HepG2 (cell line): ENCODE data around the gene UCKL1. TPM values are rescaled to one million over a fixed set of nuclear protein-coding genes. Genes with fewer than 3 reads are reported as not detected.

Source experiments
- ATRX ChIP-seq: sonication (generic); formaldehyde crosslinking; IDR thresholded peaks from 2 replicates; pipeline ENCODE4 v1.4.0; 2020; ENCODE audit warnings: missing genetic modification reagents, borderline replicate concordance
- DMTF1 ChIP-seq: sonication (generic); formaldehyde crosslinking; IDR thresholded peaks from 2 replicates; pipeline ENCODE4 v1.4.0; 2020; ENCODE audit warnings: mild to moderate bottlenecking, missing genetic modification reagents
- FOXA1 ChIP-seq, 2 experiments: fragments of 450-650 bp in 1 of 2; sonication (generic) in 1 of 2; formaldehyde crosslinking in 1 of 2; IDR thresholded peaks; 2 replicates each; pipeline versions ENCODE4 v1.4.0 to v1.6.1; 2016 to 2020; ENCODE audit warnings: missing genetic modification reagents in 1 of 2
- GMEB1 ChIP-seq: sonication (generic); formaldehyde crosslinking; IDR thresholded peaks from 2 replicates; pipeline ENCODE4 v1.5.1; 2020; ENCODE audit warnings: missing genetic modification reagents, mild to moderate bottlenecking, borderline replicate concordance
- HOXD1 ChIP-seq: sonication (generic); formaldehyde crosslinking; IDR thresholded peaks from 2 replicates; pipeline ENCODE4 v1.5.0; 2020; ENCODE audit warnings: missing genetic modification reagents
- PHF8 ChIP-seq: sonication (generic); formaldehyde crosslinking; IDR thresholded peaks from 2 replicates; pipeline ENCODE4 v1.5.0; 2020; ENCODE audit warnings: missing genetic modification reagents
- POGZ ChIP-seq: sonication (generic); formaldehyde crosslinking; IDR thresholded peaks from 2 replicates; pipeline ENCODE4 v1.4.0; 2020; ENCODE audit warnings: mild to moderate bottlenecking, missing genetic modification reagents
- RBM22 ChIP-seq: fragments of 200-400 bp; formaldehyde crosslinking; optimal IDR thresholded peaks from 2 replicates; pipeline ENCODE3; 2017; ENCODE audit warnings: mild to moderate bottlenecking, low read length, moderate library complexity
- SCMH1 ChIP-seq: sonication (generic); formaldehyde crosslinking; IDR thresholded peaks from 2 replicates; pipeline ENCODE4 v1.9.0; 2021; ENCODE audit warnings: missing genetic modification reagents, mild to moderate bottlenecking, borderline replicate concordance
- SP5 ChIP-seq: IDR thresholded peaks from 2 replicates; pipeline ENCODE4 v1.6.1; 2016; ENCODE audit warnings: low read depth, borderline replicate concordance
- SRY ChIP-seq: sonication (generic); formaldehyde crosslinking; IDR thresholded peaks from 2 replicates; pipeline ENCODE4 v1.8.0; 2022; ENCODE audit warnings: mild to moderate bottlenecking, missing genetic modification reagents
- ZBTB26 ChIP-seq: IDR thresholded peaks from 2 replicates; pipeline ENCODE4 v1.6.1; 2016; ENCODE audit warnings: missing compliant biosample characterization, missing genetic modification reagents, borderline replicate concordance
- ZBTB39 ChIP-seq: sonication (generic); formaldehyde crosslinking; IDR thresholded peaks from 2 replicates; pipeline ENCODE4 v1.5.0; 2020; ENCODE audit warnings: missing genetic modification reagents
- ZNF543 ChIP-seq: sonication (generic); formaldehyde crosslinking; IDR thresholded peaks from 2 replicates; pipeline ENCODE4 v1.4.0; 2020; ENCODE audit warnings: mild to moderate bottlenecking, missing genetic modification reagents
- ZNF580 ChIP-seq: IDR thresholded peaks from 2 replicates; pipeline ENCODE4 v1.6.1; 2016; ENCODE audit warnings: low read depth, borderline replicate concordance
- ZNF639 ChIP-seq: conservative IDR thresholded peaks from 2 replicates; pipeline ENCODE4 v1.6.1; 2018; ENCODE audit warnings: missing genetic modification reagents
- ZNF691 ChIP-seq: sonication (generic); formaldehyde crosslinking; IDR thresholded peaks from 2 replicates; pipeline ENCODE4 v1.4.0; 2020; ENCODE audit warnings: missing genetic modification reagents, low read depth, mild to moderate bottlenecking, borderline replicate concordance
- polyA plus RNA-seq, 8 experiments: library from polyadenylated mRNA; depleted of rRNA in 3 of 8; stranded (reverse) in 7 of 8; unstranded in 1 of 8; fragments of >200 nt; fragmentation: Illumina TruSeq in 4 of 8; extraction: Trizol in 4 of 8; gene quantifications; 2 replicates each; pipeline versions ENCODE4 v1.2.1 to v1.2.3, GENCODE V29; 2011 to 2016; ENCODE audit warnings: low read depth in 4 of 8, missing spikeins in 1 of 8, mixed read lengths in 1 of 8; ENCODE audit not compliant: insufficient read depth in 1 of 8
- total RNA-seq, 5 experiments: library from RNA; depleted of rRNA; stranded (reverse); fragments of >200 nt; fragmentation: Illumina TruSeq; extraction: Trizol; gene quantifications; 2 replicates each; pipeline ENCODE4 v1.2.3, GENCODE V29; 2016; ENCODE audit warnings: low read depth in 1 of 5

The UCKL1 gene
- total and polyA plus RNA-seq, 2 of the 13 experiments (the other 11 are each of a cell fraction or from before 2014, with no cell fraction given): 50.2 to 126 TPM

- TF ChIP-seq HOXD1 (CRISPR knock-in tag) (no peak), ATRX (0 out of 2 replicates have a peak, but pooled peaks have one; percentile 18), PHF8 (CRISPR knock-in tag) (peak; percentile 68; the same call in 1 of the 2 replicates), ZBTB26 (peak; percentile 64), ZNF639 (no peak; the same call in none of the 2 replicates), ZNF691 (CRISPR knock-in tag) (no peak; the same call in 1 of the 2 replicates), ZNF543 (CRISPR knock-in tag) (peak; percentile 70), FOXA1 (IDR thresholded peaks at IDR 0.05) (no peak), FOXA1 (CRISPR knock-in tag; IDR thresholded peaks at IDR 0.05) (no peak), POGZ (no peak), SCMH1 (CRISPR knock-in tag) (no peak), RBM22 (no peak), ZBTB39 (CRISPR knock-in tag) (peak; percentile 71; the same call in 1 of the 2 replicates), GMEB1 (CRISPR knock-in tag) (peak; percentile 96), SP5 (CRISPR knock-in tag) (peak; percentile 84; the same call in 1 of the 2 replicates), SRY (CRISPR knock-in tag) (peak; percentile 30), DMTF1 (CRISPR knock-in tag) (no peak), ZNF580 (CRISPR knock-in tag) (peak; percentile 84)
These were observed 61.6 kb downstream of the UCKL1 start, which contains the start of gene DNAJC5 (continued) for GRCh38 chr20:63894358-63895201.
